ENCODE measurements around the gene FASTK.
"Not testable (repeated sequence)": the region's sequence is repeated elsewhere in the genome, so short reads cannot be mapped to it uniquely, and the experiment has no call there.

The FASTK gene

DNA sequence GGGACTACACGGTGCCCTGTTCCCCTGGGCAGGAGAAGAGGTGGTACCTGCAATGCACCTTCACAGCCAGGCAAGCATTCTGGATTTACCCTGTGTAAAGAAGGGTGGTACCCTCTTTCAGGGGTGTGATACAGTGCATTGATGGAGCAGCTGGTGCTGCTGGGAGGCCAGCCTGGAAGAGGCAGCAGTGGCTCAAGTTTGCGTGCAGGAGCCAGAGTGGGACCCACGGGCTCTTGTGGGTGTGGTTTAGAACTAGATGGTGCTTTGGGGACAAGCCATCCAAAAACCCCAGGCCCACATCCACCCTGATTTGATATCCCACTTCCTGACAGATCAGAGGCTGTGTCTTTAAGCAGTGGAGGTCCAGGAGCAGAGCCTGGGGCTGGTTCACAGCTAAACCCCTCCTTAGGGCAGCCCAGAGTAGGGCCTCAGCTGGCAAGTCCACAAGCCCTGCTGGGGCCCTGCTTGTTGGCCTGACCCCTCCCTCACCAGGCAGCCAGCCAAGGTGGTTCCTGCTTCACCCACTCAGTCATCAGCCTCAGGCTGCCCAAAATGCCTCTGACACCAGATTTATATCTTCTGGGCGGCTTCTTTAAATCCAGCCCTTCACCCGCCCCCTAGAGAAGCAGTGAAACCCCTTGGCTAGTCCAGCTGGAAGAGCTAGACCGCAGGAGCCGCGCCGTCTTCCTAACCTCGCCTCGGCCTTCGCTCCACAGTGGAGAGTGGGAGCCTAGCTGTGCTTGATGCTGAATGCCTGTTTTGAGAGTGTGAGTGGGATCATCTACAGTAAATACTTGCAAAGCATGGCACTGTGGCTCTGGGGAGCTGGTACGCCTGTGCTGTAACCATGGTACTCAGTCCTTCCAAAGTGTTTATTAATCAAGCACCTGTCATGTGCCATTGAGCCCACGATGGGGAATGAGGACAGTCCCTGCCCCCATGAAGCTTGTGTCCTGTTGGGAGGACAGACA, 33.7 kb downstream of the FASTK start:
- DNase-seq = no peak

DNA sequence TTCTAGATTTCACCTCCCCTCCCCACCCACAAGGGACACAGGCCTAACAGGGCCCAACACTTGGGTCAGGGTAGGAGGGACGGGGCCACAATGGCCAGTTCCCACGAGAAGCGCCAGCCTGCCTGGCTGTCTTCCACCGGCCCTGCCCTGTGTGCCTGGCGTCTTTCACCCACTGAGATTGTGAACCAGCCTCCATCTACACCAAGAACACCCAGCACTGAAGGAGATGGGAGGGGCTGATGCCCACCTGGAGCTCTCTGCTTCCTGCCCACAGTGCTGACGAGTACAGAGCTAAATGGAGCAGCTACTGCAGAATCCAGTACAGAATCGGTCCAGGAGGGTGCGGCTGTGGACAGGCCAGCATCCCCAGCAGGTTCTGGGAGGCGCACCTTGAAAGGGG, 34.6 kb downstream of the FASTK start:
- no peak for DNase-seq

DNA sequence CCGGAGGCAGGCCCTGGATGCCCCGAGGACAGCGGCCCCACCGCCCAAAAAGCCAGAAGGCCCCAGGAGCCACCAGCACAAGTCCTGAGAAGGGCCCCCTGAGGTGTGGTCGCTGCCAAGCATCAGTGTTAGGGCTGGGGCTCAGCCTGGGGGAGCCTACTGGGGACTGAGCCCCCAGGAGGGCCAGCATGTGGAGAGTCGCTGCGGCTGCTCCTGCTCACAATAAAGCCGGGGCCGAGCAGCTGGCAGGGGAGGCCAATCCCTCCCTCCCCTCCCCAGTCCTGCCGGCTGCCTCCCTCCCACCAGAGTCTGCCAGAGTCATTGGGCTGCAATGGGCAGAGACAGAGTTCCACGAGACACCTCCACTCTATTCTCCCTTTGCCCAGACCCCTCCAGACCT, 35.3 kb downstream of the FASTK start:
- no peak for DNase-seq

DNA sequence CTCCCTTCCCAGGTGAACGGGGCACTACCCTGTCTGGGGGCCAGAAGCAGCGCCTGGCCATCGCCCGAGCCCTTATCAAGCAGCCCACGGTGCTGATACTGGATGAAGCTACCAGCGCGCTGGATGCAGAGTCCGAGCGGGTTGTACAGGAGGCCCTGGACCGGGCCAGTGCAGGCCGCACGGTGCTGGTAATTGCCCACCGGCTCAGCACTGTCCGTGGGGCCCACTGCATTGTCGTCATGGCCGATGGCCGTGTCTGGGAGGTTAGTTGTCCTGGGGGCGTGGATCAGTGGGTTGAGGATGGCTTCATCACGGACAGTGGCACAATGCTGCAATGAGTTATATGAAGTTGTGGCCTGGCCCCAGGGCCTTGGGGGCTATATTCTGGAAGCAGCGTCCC, 36.6 kb downstream of the FASTK start:
- DNase-seq = no peak

DNA sequence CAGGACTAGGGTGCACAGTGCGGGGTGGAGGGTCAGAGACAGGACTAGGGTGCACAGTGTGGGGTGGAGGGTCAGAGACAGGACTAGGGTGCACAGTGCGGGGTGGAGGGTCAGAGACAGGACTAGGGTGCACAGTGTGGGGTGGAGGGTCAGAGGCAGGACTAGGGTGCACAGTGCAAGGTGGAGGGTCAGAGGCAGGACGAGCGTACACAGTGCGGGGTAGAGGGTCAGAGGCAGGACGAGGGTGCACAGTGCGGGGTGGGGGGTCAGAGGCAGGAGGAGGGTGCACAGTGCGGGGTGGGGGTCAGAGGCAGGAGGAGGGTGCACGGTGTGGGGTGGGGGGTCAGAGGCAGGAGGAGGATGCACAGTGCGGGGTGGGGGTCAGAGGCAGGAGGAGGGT, 37.2 kb downstream of the FASTK start:
- DNase-seq = not testable (repeated sequence)

DNA sequence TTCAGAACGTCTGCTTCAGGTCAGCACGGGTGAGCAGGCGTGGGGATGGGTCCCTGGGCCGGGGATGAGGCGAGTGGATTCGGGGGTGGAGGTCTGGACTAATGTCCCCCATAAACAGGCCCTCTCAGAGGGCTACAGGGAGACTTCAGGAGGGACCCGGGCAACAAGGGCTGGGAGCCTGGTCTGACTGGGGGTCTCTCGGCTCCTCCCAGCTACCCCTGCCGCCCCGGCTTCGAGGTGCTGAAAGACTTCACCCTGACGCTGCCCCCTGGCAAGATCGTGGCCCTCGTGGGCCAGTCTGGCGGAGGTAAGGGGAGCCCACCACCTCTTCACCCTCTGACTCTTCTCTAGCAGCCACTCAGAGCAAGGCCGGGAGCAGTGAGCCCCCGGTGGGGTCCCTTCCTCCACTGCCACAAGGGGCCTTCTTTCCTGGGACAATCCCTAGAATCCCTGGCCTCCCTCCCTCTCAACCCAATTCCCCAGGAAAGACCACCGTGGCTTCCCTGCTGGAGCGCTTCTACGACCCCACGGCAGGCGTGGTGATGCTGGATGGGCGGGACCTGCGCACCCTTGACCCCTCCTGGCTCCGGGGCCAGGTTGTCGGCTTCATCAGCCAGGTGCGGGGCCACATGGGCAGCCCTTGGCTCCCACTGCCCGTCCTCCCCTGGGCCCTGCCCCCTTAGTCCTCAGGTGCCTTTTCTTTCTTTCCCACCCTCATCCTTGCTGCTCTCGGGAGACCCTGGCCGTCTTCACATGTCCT, 39.8 kb downstream of the FASTK start:
- no peak for DNase-seq

DNA sequence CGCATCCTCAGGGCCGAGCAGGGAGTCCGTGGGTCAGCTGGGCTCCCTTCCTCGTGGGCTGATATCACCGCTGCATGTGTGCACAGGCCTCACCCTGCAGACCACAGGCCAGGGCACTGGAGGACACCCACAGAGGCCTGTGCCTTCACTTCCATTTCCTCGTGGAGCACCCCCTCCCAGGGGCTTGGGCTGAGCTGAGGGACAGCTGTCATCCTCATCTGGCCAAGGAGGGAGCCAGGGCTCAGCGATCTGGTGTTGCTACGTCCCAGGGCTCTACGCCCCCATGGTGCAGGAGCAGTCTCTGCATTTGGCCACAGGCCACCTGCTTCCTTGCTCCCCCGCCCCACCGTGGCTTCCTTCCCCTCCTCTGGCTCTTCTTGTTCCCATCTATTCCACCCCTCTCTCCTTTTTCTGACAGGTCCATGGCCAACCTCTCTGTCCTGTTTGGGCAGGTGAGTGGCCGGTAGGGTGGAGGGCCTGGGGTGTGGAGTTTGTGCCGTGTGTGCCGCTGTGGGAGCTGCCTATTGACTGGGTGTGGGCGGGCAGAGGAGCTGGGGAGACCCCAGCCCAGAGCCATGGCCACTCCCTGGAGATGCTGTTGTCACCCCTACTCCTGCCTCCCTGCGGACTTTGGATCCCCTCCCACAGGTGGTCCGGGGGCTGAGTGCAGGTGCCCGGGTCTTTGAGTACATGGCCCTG, 40.6 kb downstream of the FASTK start:
- no peak for DNase-seq

DNA sequence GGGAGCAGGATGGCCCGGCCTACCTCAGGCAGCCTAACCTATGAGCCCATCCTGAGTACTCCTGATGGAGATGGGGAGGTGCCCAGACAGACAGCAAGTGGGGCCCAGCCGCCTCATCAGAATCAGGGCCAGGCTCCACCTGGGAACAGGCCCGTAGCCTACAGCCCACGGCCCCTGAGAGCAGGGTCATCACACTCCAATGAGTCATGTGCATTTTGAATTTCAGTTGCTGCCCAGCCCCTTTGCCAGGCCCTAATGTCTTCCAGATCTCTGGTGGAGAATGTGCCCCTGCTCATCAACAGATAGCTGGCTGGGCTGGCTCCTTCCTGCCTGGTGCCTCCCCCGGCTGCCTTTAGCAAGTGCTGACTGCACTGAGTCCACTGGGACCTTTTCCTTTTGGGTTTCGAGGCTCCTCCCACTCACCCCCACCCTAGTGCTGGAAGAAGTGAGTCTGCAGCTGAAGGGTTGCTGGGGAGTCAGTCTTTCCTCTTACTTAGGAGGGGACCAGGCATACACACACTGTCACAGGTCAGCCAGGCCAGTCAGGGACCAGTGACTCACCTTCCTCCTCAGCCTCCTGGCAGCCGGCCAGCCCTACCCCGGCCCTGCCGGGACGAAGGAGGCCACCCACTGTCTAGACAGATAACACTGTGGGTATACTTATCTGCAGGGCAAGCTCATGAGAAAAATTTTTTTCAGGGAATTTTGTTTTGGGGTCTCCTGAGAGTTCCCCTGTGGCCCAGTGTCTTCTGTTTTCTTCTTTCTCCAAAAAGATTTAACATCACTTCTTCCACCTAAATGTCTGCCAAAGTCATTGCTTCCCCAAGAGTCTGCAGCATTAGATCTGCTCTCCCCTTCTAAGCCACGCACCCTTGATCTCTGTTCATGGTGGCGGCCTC, 41.4 kb downstream of the FASTK start:
- no peak for DNase-seq

DNA sequence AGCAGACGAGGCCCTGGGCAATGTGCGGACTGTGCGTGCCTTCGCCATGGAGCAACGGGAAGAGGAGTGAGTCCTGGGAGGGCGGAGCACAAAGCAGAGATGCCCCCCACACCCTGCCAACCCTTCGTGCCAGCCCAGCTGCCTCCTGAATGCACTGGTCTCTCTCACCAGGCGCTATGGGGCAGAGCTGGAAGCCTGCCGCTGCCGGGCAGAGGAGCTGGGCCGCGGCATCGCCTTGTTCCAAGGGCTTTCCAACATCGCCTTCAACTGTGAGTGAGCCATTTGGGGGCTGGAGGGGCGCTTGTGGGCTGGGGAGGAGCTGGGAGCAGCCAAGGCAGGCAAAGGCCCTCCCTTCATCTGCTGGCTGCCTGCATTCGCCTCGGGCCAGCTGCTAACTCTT, 44.7 kb downstream of the FASTK start:
- DNase-seq = no peak

DNA sequence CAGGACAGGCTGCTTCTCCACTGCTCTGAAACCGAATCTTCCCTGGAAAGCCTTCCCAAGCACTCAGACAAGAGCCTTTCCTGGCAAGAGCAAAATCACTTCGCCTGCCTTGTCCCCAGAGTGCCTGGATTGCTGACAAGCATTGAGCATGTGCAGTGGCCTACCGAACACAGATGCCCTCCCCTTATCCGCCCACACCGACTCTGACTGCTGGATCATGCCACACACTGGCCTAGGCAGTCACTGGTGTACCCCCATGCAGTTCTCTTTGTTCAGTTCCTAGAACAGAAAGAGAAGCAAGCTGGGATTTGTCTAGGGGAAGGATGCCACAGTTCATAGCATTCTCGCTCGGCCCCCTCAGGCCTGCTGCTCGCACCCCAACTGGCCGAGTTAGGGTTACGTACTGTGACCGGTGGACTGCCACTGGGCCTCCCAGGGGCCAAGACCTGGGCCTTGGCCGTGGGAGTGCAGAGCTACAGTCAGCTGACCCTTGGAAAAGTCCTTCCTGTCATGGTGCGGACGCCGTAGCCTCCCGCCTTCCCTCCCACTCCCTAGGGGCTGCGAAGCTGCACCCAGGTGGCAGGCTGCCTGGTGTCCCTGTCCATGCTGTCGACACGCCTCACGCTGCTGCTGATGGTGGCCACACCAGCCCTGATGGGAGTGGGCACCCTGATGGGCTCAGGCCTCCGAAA, 45.4 kb downstream of the FASTK start:
- DNase-seq = no peak

DNA sequence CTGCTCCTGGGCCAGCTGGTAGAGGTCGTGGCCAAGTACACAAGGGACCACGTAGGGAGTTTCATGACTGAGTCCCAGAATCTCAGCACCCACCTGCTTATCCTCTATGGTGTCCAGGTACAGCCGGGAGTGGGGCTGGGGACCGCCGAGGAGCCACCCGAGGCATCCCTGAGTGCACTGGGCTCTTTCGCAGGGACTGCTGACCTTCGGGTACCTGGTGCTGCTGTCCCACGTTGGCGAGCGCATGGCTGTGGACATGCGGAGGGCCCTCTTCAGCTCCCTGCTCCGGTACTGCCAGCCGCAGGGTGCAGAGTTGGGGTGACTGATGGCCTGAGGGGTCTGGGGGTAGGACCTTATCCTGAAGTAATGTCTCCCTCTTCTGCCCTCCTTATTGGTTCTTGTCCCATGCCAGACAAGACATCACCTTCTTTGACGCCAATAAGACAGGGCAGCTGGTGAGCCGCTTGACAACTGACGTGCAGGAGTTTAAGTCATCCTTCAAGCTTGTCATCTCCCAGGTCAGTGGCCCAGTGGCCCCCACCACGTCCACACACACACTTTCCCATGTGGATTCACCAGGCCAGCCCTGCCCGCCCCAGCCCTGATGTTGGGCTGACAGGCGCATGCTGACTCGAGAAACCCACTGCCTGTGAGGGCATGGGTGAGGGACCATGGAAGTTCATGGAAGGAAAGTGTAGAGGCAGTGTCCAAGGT, 46.1 kb downstream of the FASTK start:
- no peak for DNase-seq

DNA sequence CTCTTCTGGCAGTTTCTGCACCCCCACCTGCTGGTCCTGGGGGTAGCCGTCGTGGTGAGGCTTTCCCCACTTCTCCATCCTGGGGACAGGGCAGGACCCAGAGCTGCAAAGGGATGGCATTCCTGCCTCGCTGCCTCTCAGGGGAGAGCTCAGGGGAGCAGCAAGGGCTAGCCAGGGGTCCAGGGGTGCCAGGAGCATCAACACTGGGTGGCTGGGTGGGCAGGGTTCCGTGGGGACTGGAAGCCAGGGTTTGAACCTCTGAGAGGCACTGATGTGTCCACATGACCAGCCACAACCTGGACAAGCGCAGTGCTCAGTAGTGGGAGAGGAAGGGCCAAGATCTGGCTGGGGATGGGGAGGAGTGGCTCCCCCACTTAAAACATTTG, 46.8 kb downstream of the FASTK start:
- DNase-seq = no peak

DNA sequence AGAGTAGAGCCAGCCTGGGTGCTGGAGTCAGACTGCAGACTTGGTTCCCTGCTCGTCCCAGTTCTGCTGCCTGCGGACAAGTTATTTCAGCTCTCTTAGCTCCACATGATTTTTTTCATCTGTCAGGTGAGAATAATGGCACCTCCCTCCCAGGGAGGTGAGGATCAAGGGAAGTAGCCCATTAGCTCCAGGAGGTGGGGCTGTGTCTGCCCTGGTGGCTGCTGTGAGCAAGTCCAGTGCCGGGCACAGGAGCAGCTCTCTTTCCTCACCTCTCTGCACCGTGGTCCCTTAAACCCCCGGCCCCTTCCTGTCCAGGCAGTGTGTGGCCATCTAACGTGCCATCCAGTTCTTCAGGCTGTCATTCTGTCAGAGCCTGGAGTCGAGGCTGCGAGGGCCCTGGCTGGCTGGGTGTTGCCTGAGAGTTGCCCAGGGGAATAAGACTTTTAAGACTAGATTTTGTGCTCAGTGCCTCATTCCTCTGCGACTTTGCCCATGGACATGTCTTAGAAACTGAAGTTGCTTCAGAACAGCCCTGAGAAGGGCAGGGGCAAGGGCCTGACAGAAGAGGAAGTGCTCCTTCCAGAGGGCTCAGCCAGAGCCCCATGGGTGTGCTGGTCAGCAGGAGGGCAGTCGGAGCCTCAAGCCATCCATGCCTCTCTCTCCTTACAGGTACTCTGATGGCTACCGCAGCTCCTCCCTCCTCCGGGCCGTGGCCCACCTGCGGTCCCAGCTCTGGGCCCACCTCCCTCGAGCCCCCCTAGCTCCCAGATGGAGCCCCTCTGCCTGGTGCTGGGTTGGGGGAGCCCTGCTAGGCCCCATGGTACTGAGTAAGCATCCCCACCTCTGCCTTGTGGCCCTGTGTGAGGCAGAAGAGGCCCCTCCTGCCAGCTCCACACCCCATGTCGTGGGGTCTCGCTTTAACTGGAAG, 47.4 kb downstream of the FASTK start:
- no peak for DNase-seq

DNA sequence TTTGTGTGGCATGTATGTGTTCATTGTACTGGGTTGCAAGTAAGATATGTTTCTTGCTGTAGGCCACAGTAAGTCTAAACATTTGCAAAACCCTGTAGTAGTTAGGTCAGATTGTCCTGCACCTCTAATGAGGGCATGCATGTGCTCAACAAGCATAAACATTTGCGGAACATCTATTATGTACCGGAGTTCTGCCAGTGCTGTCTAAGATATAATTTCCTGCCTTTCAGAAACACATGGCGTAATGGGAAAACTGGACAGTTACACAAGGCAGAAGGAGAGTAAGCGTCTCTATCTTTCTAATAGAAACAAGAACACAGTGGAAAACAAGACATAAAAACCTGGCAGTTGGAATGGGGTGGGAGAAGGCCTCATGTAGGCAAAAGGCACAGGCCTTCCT, 49.6 kb downstream of the FASTK start:
- DNase-seq = no peak

DNA sequence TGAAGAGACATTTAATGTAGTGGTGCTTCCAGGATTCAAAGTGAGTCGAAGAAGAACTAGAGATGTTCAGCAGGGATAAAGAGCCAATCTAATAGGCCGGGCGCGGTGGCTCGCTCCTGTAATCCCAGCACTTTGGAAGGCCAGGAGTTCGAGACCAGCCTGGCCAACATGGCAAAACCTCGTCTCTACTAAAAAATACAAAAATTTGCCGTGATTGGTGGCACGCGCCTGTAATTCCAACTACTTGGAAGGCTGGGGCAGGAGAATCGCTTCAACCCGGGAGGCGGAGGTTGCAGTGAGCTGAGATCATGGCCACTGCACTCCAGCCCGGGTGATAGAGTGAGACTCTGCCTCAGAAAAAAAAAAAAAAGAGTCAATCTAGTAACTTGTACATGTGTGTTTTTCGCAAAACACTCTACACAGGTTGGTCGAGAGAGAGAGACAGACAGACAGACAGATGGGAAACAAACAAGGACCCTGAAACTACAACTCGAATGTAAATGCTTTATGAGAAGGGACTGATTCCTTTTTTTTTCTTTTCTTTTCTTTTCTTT, 51.6 kb downstream of the FASTK start:
- DNase-seq = no peak

DNA sequence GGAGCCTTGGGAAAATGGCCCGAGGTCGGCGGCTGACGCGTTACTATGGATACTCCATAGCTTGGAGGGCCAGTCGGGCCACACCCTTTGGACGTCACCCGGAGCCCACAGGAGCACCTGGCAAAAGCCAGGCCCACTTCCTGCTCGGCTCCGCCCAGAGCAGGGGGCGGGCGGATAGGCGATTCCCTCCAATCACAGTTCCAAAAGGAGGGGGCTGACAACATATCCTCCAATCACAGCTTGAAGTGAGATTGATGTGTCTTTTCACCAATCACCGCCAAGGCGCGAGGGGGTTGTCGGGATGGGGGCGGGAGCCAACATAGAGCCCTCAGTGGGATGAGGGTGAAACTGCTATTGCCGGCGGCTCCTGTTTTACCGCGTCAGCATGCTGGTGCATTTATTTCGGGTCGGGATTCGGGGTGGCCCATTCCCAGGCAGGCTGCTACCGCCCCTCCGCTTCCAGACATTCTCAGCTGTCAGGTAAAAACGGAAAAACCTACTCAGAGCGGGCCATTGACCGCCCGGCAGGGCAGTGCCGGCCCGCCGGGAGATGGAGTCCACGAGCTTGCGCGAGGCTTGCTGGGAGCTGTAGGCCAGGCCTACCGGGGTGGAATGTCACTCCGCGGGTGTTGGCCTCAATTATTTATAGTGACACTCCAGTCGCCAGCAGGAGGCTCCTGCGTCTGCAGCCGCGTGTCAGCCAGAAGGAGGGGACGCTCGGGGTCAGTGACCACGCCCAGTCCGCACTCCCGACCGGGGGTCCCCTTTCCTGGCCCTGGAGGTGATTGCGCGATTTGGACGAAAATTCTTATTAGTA, 52.3 kb downstream of the FASTK start, which contains the start of gene ABCB8:
Gene ABCB8 (plus strand): TSS at position 320 of the 817 bp plus-strand sequence. CDS start 66 bp downstream, at position 386.
- peak; percentile 100 for DNase-seq

DNA sequence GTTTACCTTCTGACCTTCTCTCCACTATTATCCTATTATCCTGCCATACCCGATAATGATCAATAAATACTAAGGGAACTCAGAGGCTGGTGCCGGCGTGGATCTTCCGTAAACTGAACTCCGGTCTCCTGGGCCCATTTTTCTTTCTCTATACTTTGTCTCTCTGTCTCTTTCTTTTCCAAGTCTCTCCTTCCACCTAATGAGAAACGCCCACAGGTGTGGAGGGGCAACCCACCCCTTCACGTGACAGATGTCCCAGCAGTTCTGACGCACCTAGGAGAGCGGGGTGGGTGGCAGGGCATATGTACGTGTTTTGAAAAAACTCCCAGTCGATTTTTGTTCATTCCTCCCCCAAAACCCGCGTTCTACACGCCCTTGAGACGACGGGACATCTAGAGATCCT, 52.9 kb downstream of the FASTK start:
- not testable (repeated sequence) for DNase-seq

All from retina (tissue), 1 donor.